Stimulated activated CD8-positive, alpha-beta memory T cell treated with anti-CD3 and anti-CD28 coated beads, Interleukin-12 subunit alpha, Interleukin-12 subunit beta, amount 100 ng/mL, for 4 hours (primary cell): ENCODE measurements around the gene ABCF1.

Source experiments
- DNase-seq: peaks from one replicate; pipeline ENCODE4 v3.0.0-alpha.2; 2020; ENCODE audit warnings: low read depth

The ABCF1 gene

GRCh38 chr6:30626484-30627366 lies 55.5 kb downstream of the ABCF1 start, which contains the start of gene ATAT1:
Gene ATAT1, plus strand, starts transcription at chr6:30626874.
- DNase-seq, result peak; percentile 79

GRCh38 chr6:30635834-30636233 lies 64.6 kb downstream of the ABCF1 start:
- DNase-seq, result no peak

- DNase-seq, result no peak
Measured at GRCh38 chr6:30640481-30640880, 69.2 kb downstream of the ABCF1 start.

- DNase-seq, result no peak
Measured at GRCh38 chr6:30641048-30641447, 69.8 kb downstream of the ABCF1 start.
